ENCODE results near the gene IGSF11. TPM values are rescaled to one million over a fixed set of nuclear protein-coding genes. Genes with fewer than 3 reads are reported as not detected.
"Not testable (repeated sequence)": the region's sequence is repeated elsewhere in the genome, so short reads cannot be mapped to it uniquely, and the experiment has no call there.

The IGSF11 gene, protein sequence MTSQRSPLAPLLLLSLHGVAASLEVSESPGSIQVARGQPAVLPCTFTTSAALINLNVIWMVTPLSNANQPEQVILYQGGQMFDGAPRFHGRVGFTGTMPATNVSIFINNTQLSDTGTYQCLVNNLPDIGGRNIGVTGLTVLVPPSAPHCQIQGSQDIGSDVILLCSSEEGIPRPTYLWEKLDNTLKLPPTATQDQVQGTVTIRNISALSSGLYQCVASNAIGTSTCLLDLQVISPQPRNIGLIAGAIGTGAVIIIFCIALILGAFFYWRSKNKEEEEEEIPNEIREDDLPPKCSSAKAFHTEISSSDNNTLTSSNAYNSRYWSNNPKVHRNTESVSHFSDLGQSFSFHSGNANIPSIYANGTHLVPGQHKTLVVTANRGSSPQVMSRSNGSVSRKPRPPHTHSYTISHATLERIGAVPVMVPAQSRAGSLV
- not detected in 2 replicates for total RNA-seq (2014; rRNA removed)
- polyA plus RNA-seq (2012), result not detected

- peak; percentile 1 for DNase-seq (ENCODE audit: low read depth)
These were observed at the start of gene IGSF11 for GRCh38 chr3:119034256-119035013. TSS of gene IGSF11 (minus strand) at chr3:119034846. CDS start at chr3:119034582, 264 bp downstream.

- DNase-seq (ENCODE audit: low read depth), result no peak
These were observed 45.7 kb upstream of the IGSF11 start for GRCh38 chr3:119080364-119080763.

GRCh38 chr3:119073258-119074001 lies 38.8 kb upstream of the IGSF11 start:
- DNase-seq (ENCODE audit: low read depth), result no peak

DNA sequence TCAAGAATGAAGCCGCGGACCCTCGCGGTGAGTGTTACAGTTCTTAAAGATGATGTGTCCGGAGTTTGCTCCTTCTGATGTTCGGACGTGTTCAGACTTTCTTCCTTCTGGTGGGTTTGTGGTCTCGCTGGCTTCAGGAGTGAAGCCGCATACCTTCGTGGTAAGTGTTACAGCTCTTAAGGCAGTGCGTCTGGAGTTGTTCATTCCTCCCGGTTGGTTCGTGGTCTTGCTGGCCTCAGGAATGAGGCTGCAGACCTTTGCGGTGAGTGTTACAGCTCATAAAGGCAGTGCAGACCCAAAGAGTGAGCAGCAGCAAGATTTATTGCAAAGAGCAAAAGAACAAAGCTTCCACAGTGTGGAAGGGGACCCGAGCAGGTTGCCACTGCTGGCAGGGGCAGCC lies 37.8 kb upstream of the IGSF11 start:
- DNase-seq (ENCODE audit: low read depth), result not testable (repeated sequence)

DNA sequence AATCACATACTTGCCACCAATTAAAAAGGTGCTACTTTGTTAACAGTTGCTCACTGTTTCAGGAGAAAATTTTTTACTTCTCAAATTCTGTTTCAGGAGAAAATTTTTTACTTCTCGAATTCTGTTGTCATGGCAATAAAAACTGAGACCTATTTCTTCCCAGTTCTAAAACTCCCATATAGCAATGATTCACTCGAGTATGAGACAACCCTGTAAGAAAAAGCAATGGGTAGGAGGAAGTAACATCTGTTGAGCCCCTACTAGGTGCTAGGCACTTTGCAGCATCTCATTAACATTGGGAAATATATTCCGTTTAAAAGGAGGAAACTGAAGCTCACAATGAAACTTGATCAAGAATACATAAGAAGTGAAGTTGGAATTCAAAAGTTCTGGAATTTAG lies 35.1 kb upstream of the IGSF11 start:
- DNase-seq (ENCODE audit: low read depth), result no peak

DNA sequence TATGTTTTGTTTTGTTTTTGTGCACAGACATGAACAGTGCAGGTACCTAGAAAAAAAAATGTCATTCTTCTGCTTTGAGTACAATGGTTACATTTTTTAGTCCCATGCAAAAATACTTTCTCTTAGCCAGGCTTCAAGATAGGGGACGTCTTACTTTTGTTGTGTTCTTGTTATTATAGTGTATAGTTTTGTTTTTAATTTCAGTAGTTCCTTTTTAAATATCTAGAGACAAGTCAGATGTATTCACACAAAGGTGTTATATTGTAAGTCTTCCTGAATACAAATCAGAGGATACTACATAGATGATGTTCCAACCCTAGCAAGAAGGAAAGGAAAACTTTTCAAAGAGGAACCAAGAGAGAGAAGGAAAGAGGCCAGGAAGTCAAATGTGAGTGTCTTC lies 28.8 kb upstream of the IGSF11 start:
- DNase-seq (ENCODE audit: low read depth), result no peak

- DNase-seq (ENCODE audit: low read depth), result no peak
These were observed 28.2 kb upstream of the IGSF11 start for GRCh38 chr3:119062892-119063291.

- no peak for DNase-seq (ENCODE audit: low read depth)
These were observed 9.9 kb upstream of the IGSF11 start for GRCh38 chr3:119044593-119044992.

GRCh38 chr3:119042162-119042561 lies 7.5 kb upstream of the IGSF11 start:
- DNase-seq (ENCODE audit: low read depth), result no peak

- no peak for DNase-seq (ENCODE audit: low read depth)
These were observed 334 bp upstream of the IGSF11 start for GRCh38 chr3:119035014-119035346.

- no peak for DNase-seq (ENCODE audit: low read depth)
These were observed 1.0 kb downstream of the IGSF11 start for GRCh38 chr3:119033393-119034255.

GRCh38 chr3:119025171-119025795 lies 9.4 kb downstream of the IGSF11 start:
- no peak for DNase-seq (ENCODE audit: low read depth)

GRCh38 chr3:119019767-119020518 lies 14.7 kb downstream of the IGSF11 start:
- no peak for DNase-seq (ENCODE audit: low read depth)

DNA sequence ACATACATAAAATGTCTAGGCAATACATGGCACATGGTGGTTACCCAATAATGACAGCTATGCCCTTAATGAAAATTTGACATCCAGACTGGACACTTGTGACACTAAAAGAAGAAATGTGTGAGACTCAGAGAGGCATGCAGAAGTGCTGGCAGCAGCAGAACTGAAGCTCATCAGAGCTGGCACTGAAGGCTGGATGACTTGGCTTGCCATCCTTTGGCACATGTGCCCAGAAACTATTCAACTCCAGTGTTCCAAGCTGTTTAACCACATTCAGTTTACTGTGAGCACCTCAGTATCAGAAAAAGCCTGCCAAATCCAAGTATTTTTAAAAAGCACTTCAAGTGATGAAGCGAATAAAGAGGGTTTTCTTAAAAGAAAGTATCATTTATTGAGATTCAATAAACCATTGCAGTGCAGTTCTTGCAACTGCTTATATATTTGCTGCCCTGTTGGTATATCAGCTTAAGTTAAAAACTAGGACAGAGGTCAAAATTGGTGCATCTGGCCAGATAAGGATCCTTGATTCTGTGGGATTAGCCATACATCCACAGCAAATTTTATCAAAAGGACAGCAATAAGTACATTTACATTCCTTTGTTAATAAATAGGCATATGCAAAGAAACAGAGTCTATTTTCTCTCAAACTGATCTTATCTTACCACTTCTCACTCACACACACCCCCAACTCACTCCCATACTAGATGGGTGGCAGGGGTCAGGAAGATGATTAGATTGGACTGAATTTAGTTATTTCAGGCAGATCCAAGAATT lies 15.8 kb downstream of the IGSF11 start:
- no peak for DNase-seq (ENCODE audit: low read depth)

DNA sequence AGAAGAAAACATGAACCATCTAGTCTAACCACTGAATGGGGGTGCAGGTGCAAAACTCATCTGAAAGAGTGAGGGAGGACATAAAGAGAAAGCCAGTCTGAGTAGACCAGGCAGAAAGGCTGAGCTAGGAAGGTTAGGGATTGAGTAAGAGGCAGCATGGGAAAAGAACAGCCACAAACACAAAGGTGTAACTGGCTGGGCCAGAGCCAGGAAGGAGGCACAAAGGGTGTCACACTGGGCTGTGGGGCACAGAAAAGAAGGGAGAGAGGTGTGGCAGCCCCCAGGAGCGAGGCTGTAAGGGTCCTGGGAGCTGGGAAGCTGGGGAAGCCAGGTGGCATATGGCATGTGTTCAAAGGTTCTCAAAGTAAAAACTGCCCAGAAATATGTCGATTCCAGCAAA lies 18.7 kb downstream of the IGSF11 start:
- no peak for DNase-seq (ENCODE audit: low read depth)

- no peak for DNase-seq (ENCODE audit: low read depth)
These were observed 20.7 kb downstream of the IGSF11 start for GRCh38 chr3:119013951-119014350.

DNA sequence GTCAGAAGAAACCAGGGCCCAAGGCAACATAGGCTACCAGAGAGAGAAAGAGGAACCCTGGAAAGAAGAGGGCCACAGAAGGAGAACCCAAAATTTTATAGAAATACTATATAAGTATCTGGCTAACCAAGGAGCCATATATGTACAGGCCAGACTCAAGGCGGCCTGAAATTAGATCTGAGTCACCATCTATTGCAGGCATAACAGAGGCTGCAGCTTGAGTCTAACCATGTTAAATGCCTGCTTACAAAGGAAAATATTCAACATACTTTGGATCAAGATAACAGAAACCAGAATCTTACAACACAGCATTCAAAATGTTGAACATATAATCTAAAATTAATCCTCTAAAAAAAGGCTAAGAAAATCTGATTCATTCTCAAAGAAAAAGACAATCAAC lies 23.1 kb downstream of the IGSF11 start:
- no peak for DNase-seq (ENCODE audit: low read depth)

DNA sequence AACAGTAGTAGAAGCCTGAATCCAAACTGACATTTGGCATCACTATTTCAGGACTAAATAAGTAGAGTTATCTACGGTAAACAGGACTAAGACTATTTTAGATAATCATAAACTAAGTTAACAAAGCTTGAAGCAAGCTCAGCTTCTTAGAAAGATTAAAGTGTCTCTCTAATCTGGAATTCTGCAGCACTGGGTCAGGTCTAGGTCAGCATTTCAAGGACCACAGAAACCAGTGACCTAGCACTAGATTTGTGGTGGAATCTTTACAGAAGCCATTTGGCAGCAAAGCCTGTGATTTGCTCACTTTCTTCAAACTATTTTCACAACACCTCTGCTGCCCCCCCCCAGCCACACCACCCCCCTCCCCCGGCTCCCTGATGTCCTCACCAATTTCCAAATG lies 37.5 kb downstream of the IGSF11 start:
- no peak for DNase-seq (ENCODE audit: low read depth)

- no peak for DNase-seq (ENCODE audit: low read depth)
These were observed 42.9 kb downstream of the IGSF11 start for GRCh38 chr3:118991775-118992174.
